Stomach (tissue), 4 donors: ENCODE data around the gene DNAH3.

Source experiments
- EP300 ChIP-seq: sonication (generic); formaldehyde crosslinking; IDR thresholded peaks from one replicate; pipeline ENCODE4 v1.6.1; 2017; ENCODE audit warnings: antibody characterized with exemption
- POLR2A ChIP-seq, 4 donors: fragments of 450-650 bp; IDR thresholded peaks; one replicate each; pipeline ENCODE4 v1.6.1; 2016; ENCODE audit warnings: antibody characterized with exemption in 4 of 4, control low read depth in 2 of 4, mild to moderate bottlenecking in 1 of 4, moderate library complexity in 1 of 4
- POLR2AphosphoS5 ChIP-seq, 3 donors: sonication (generic); formaldehyde crosslinking; IDR thresholded peaks; one replicate each; pipeline ENCODE4 v1.6.1; 2016; ENCODE audit warnings: antibody characterized with exemption in 3 of 3
- TF ChIP-seq, protein P1 (sequence below), 7 experiments: fragments of 450-650 bp in 4 of 7; fragments of 200-600 bp in 3 of 7; sonication (generic) in 3 of 7; IDR thresholded peaks; one replicate each; pipeline ENCODE4 v1.5.1; 2016 to 2019; ENCODE audit warnings: antibody characterized with exemption in 7 of 7, control low read depth in 2 of 7, mild to moderate bottlenecking in 1 of 7

- TF ChIP-seq, protein P1, sequence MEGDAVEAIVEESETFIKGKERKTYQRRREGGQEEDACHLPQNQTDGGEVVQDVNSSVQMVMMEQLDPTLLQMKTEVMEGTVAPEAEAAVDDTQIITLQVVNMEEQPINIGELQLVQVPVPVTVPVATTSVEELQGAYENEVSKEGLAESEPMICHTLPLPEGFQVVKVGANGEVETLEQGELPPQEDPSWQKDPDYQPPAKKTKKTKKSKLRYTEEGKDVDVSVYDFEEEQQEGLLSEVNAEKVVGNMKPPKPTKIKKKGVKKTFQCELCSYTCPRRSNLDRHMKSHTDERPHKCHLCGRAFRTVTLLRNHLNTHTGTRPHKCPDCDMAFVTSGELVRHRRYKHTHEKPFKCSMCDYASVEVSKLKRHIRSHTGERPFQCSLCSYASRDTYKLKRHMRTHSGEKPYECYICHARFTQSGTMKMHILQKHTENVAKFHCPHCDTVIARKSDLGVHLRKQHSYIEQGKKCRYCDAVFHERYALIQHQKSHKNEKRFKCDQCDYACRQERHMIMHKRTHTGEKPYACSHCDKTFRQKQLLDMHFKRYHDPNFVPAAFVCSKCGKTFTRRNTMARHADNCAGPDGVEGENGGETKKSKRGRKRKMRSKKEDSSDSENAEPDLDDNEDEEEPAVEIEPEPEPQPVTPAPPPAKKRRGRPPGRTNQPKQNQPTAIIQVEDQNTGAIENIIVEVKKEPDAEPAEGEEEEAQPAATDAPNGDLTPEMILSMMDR (IDR thresholded peaks at IDR 0.05) = no peak
- TF ChIP-seq POLR2A (IDR thresholded peaks at IDR 0.05) = no peak
- no peak for TF ChIP-seq POLR2AphosphoS5 (IDR thresholded peaks at IDR 0.05)
- no peak for TF ChIP-seq EP300
Measured at GRCh38 chr16:20920799-20921198, 229.8 kb downstream of the DNAH3 start.
